ENCODE results near the gene HMCES. TPM values are rescaled to one million over a fixed set of nuclear protein-coding genes. Genes with fewer than 3 reads are reported as not detected.

Gene HMCES
- total and polyA plus RNA-seq, 2 of the 13 experiments (the other 11 are each of a cell fraction or from before 2014, with no cell fraction given) = 16.1 to 37.5 TPM

DNA sequence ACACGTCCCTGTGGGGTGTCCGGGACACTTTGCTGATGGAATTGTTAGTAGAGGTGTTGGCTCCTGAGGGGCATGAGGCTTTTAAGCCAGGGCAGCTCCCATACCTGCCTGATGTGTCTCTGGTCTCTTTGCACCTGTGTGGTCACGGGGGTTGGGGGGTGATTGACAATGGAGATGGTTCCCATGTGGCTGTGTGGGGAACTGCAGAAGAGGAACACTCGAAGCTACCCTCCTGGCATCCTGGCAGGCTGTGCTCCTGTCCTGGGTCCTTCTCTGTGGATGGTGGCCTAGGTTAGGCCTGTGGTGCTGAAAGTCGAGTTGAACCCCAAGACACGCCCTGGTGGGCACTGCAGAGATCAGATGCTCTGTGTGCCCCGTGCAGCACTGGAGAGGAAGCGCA is 73.4 kb downstream of the HMCES start:
- no peak overlapping the region for H3K27ac ChIP-seq (ENCODE audit: extremely low read length, insufficient read depth, low read length)
- ATAC-seq = peak; percentile 79
- in situ Hi-C loops (cut with HindIII; ENCODE audit: extremely low pct_ligation_motif_present, low pct_unique_long_range_greater_than_20kb) = no loop called here
- intact Hi-C loops (cut with micrococcal nuclease; ENCODE audit: unreplicated experiment) = no loop called here
- H3K4me3 ChIP-seq (replicated peaks in 1 of 3; ENCODE audit: insufficient read depth in 1 of 3, low read depth in 2 of 3, low read length in 3 of 3) = no peak overlapping the region
- no peaks in the 10 kb centered on the region for H4K20me1 ChIP-seq (ENCODE audit: insufficient read depth, low read length)
- BruUV-seq (replicated peaks) = no TSS peak
- ChIA-PET CTCF (ENCODE audit: low intra/inter-chr PET ratio, low total read pairs) (no interaction called here), POLR2A (no interaction called here)
- H3K9me3 ChIP-seq (ENCODE audit: low read length) = no peaks in the 10 kb centered on the region
- no peak overlapping the region for H3K4me2 ChIP-seq (ENCODE audit: low read depth, low read length)
- DNase-seq (ENCODE audit: low spot score) = no peak
- 0% methylated on average over 3 of the region's 8 CpGs for WGBS (ENCODE audit: low lambda C conversion rate)
- H3K27me3 ChIP-seq (ENCODE audit: control insufficient read depth in 1 of 2, insufficient read depth in 2 of 2, low read length in 2 of 2) = peaks cover 0 to 52% of the 10 kb centered on the region in 2 experiments; a peak in 3 of 5 replicates
- H3K36me3 ChIP-seq (replicated peaks in 1 of 2; ENCODE audit: control insufficient read depth in 1 of 2, insufficient read depth in 2 of 2, low read length in 2 of 2) = no peaks in the 10 kb centered on the region
- no peaks in the 10 kb centered on the region for H3K79me2 ChIP-seq (ENCODE audit: insufficient read depth, low read length)
- FAIRE-seq = no peak
- no peak overlapping the region for H3K9ac ChIP-seq (ENCODE audit: insufficient read depth, low read depth, low read length)
- no peak overlapping the region for H2AFZ ChIP-seq (ENCODE audit: low read length)
- peaks cover 29% of the 10 kb centered on the region for H3K4me1 ChIP-seq (ENCODE audit: insufficient read depth, low read length)
- TF ChIP-seq, protein P1, sequence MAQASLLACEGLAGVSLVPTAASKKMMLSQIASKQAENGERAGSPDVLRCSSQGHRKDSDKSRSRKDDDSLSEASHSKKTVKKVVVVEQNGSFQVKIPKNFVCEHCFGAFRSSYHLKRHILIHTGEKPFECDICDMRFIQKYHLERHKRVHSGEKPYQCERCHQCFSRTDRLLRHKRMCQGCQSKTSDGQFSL (CRISPR knock-in tag; IDR thresholded peaks at IDR 0.05) = peak; percentile 91
- TF ChIP-seq ZNF337 (CRISPR knock-in tag; IDR thresholded peaks at IDR 0.05; ENCODE audit: borderline replicate concordance, low read depth) (no peak), ZFP1 (CRISPR knock-in tag; IDR thresholded peaks at IDR 0.05) (no peak), ZMAT3 (CRISPR knock-in tag; conservative IDR thresholded peaks at IDR 0.05) (no peak), CREB1 (IDR thresholded peaks at IDR 0.05) (no peak), CREB1 (CRISPR knock-in tag; IDR thresholded peaks at IDR 0.05) (no peak), FOSL2 (CRISPR knock-in tag; IDR thresholded peaks at IDR 0.05) (no peak)
- TF ChIP-seq, protein P2, sequence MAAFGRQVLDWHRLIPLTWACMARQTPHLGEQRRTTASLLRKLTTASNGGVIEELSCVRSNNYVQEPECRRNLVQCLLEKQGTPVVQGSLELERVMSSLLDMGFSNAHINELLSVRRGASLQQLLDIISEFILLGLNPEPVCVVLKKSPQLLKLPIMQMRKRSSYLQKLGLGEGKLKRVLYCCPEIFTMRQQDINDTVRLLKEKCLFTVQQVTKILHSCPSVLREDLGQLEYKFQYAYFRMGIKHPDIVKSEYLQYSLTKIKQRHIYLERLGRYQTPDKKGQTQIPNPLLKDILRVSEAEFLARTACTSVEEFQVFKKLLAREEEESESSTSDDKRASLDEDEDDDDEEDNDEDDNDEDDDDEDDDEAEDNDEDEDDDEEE (CRISPR knock-in tag; IDR thresholded peaks at IDR 0.05) = no peak
- TF ChIP-seq, protein P3, sequence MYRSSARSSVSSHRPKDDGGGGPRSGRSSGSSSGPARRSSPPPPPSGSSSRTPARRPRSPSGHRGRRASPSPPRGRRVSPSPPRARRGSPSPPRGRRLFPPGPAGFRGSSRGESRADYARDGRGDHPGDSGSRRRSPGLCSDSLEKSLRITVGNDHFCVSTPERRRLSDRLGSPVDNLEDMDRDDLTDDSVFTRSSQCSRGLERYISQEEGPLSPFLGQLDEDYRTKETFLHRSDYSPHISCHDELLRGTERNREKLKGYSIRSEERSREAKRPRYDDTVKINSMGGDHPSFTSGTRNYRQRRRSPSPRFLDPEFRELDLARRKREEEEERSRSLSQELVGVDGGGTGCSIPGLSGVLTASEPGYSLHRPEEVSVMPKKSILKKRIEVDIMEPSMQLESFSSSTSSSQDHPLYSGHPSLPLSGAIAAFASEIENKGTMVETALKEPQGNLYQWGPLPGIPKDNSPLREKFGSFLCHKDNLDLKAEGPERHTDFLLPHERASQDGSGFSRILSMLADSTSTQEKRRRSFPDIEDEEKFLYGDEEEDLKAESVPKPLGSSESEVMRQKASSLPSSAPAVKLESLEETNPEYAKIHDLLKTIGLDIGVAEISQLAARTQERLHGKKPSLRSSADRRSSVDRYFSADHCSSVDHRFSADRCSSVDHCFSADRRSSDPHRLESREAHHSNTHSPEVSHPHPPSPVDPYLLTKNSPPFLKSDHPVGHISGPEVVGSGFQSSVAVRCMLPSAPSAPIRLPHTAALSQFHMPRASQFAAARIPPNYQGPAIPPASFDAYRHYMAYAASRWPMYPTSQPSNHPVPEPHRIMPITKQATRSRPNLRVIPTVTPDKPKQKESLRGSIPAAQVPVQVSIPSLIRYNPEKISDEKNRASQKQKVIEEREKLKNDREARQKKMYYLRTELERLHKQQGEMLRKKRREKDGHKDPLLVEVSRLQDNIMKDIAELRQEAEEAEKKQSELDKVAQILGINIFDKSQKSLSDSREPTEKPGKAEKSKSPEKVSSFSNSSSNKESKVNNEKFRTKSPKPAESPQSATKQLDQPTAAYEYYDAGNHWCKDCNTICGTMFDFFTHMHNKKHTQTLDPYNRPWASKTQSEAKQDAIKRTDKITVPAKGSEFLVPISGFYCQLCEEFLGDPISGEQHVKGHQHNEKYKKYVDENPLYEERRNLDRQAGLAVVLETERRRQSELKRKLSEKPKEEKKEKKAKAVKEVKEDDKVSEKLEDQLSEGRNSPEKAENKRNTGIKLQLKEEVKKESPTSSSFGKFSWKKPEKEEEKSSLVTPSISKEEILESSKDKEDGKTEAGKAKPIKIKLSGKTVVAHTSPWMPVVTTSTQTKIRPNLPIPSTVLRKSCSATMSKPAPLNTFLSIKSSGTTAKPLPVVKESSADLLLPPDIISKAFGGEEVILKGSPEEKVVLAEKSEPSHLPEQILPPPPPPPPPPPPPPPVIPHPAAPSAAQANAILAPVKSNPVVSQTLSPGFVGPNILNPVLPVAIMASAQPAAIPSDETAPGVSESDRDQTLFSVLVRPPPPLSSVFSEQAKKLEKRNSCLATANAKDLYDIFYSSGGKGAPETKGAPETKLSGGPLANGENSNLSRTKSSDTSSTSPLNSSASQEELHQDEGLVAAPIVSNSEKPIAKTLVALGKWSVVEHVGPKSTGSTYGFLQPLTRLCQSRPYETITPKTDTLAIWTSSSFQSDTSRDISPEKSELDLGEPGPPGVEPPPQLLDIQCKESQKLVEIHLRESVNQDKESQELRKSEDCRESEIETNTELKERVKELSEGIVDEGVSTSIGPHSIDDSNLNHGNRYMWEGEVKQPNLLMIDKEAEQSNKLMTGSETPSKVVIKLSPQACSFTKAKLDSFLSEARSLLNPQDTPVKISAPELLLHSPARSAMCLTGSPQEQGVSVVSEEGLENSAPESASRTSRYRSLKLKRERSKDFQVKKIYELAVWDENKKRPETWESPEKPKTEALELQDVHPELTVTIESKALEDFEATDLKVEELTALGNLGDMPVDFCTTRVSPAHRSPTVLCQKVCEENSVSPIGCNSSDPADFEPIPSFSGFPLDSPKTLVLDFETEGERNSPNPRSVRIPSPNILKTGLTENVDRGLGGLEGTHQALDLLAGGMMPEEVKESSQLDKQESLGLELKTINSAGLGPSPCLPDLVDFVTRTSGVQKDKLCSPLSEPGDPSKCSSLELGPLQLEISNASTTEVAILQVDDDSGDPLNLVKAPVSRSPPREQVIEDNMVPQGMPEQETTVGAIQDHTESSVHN (CRISPR knock-in tag; IDR thresholded peaks at IDR 0.05) = no peak
- TF ChIP-seq, protein P4, sequence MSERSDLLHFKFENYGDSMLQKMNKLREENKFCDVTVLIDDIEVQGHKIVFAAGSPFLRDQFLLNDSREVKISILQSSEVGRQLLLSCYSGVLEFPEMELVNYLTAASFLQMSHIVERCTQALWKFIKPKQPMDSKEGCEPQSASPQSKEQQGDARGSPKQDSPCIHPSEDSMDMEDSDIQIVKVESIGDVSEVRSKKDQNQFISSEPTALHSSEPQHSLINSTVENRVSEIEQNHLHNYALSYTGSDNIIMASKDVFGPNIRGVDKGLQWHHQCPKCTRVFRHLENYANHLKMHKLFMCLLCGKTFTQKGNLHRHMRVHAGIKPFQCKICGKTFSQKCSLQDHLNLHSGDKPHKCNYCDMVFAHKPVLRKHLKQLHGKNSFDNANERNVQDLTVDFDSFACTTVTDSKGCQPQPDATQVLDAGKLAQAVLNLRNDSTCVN (CRISPR knock-in tag; IDR thresholded peaks at IDR 0.05; ENCODE audit: borderline replicate concordance) = no peak
